A673 (cell line): ENCODE measurements around the gene FAM174B. TPM values are rescaled to one million over a fixed set of nuclear protein-coding genes. Genes with fewer than 3 reads are reported as not detected.

Experiments
- BruUV-seq: library from RNA; stranded (reverse); fragments of 400-500 nt; replicated peaks from 2 replicates; lab custom pipeline; 2021; lab: Mats Ljungman, UMichigan
- CTCF ChIA-PET: fragments of 300-600 bp; sonication (Branson Sonifier 250); formaldehyde crosslinking; loops from one replicate; lab custom pipeline; 2022; ENCODE audit warnings: antibody characterized with exemption; lab: Charles Lee
- POLR2A ChIA-PET: fragments of 300-600 bp; sonication (Branson Sonifier 250); formaldehyde crosslinking; loops from one replicate; lab custom pipeline; 2022; ENCODE audit warnings: antibody characterized with exemption; ENCODE audit not compliant: low non-redundant PET; lab: Charles Lee
- DNase-seq: peaks from one replicate; pipeline ENCODE4 v3.0.0-alpha.2; 2015; ENCODE audit warnings: low spot score
- H3K27ac ChIP-seq: fragments of 200-600 bp; sonication (generic); 2 replicates; pipeline ENCODE4 v1.5.1; 2016; ENCODE audit warnings: mixed run types, low read depth, mild to moderate bottlenecking, mixed read lengths, antibody characterized with exemption, low read length; ENCODE audit not compliant: poor library complexity, severe bottlenecking
- H3K27me3 ChIP-seq: fragments of 200-600 bp; sonication (generic); replicated peaks from 2 replicates; pipeline ENCODE4 v1.6.1; 2017; ENCODE audit warnings: mixed run types, low read depth, mild to moderate bottlenecking, mixed read lengths, antibody characterized with exemption, low read length; ENCODE audit not compliant: insufficient read depth, poor library complexity
- H3K36me3 ChIP-seq: fragments of 200-600 bp; sonication (generic); 2 replicates; pipeline ENCODE4 v1.6.1; 2016; ENCODE audit warnings: mixed run types, mild to moderate bottlenecking, mixed read lengths, antibody characterized with exemption, low read length; ENCODE audit not compliant: insufficient read depth, poor library complexity, severe bottlenecking
- H3K4me1 ChIP-seq: fragments of 200-600 bp; sonication (generic); 2 replicates; pipeline ENCODE4 v1.6.1; 2017; ENCODE audit warnings: mixed run types, mild to moderate bottlenecking, mixed read lengths, antibody characterized with exemption, low read length; ENCODE audit not compliant: insufficient read depth, poor library complexity, severe bottlenecking
- H3K4me3 ChIP-seq: fragments of 200-600 bp; sonication (generic); 2 replicates; pipeline ENCODE4 v1.5.1; 2016; ENCODE audit warnings: low read depth, mixed run types, mild to moderate bottlenecking, mixed read lengths, low read length; ENCODE audit not compliant: poor library complexity, severe bottlenecking
- H3K9me3 ChIP-seq: fragments of 200-600 bp; sonication (generic); 2 replicates; pipeline ENCODE4 v1.6.1; 2016; ENCODE audit warnings: mixed run types, low read depth, mild to moderate bottlenecking, mixed read lengths, antibody characterized with exemption, low read length; ENCODE audit not compliant: poor library complexity, severe bottlenecking
- EZH2 ChIP-seq: fragments of 200-600 bp; sonication (generic); IDR thresholded peaks from 2 replicates; pipeline ENCODE4 v1.6.1; 2017; ENCODE audit warnings: borderline replicate concordance, low read depth, mild to moderate bottlenecking, mixed read lengths, antibody characterized with exemption, low read length; ENCODE audit not compliant: poor library complexity, severe bottlenecking
- intact Hi-C: fragments of 100-400 bp; cut with micrococcal nuclease; formaldehyde crosslinking; loops from one replicate; pipeline ENCODE4 v1.10.0; 2022; ENCODE audit not compliant: unreplicated experiment
- total RNA-seq: library from RNA; stranded (reverse); gene quantifications from 2 replicates; pipeline ENCODE4 v1.2.3, GENCODE V29; 2021
- TF ChIP-seq, protein P1 (sequence below): fragments of 300-800, 200-600 bp; sonication (generic); conservative IDR thresholded peaks from 2 replicates; pipeline ENCODE4 v1.5.1; 2017; ENCODE audit warnings: low read depth, mild to moderate bottlenecking, antibody characterized with exemption, low read length, moderate library complexity, mixed read lengths

Gene FAM174B
- total RNA-seq, 1 experiment from 2014 or later: 3.7 TPM

- Histone ChIP-seq H3K27me3 (no peaks in the 10 kb centered on the region), H3K4me1 (no peaks in the 10 kb centered on the region), H3K9me3 (no peaks in the 10 kb centered on the region), H3K27ac (no peak overlapping the region), H3K4me3 (no peak overlapping the region), H3K36me3 (no peaks in the 10 kb centered on the region)
- no peak for DNase-seq
- no TSS peak for BruUV-seq
- ChIA-PET POLR2A (no interaction called here), CTCF (no interaction called here)
- intact Hi-C loops: no loop called here
- no peak for TF ChIP-seq EZH2
- TF ChIP-seq, protein P1, sequence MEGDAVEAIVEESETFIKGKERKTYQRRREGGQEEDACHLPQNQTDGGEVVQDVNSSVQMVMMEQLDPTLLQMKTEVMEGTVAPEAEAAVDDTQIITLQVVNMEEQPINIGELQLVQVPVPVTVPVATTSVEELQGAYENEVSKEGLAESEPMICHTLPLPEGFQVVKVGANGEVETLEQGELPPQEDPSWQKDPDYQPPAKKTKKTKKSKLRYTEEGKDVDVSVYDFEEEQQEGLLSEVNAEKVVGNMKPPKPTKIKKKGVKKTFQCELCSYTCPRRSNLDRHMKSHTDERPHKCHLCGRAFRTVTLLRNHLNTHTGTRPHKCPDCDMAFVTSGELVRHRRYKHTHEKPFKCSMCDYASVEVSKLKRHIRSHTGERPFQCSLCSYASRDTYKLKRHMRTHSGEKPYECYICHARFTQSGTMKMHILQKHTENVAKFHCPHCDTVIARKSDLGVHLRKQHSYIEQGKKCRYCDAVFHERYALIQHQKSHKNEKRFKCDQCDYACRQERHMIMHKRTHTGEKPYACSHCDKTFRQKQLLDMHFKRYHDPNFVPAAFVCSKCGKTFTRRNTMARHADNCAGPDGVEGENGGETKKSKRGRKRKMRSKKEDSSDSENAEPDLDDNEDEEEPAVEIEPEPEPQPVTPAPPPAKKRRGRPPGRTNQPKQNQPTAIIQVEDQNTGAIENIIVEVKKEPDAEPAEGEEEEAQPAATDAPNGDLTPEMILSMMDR: no peak
These were observed 42.7 kb downstream of the FAM174B start for GRCh38 chr15:92612891-92613290.

DNA sequence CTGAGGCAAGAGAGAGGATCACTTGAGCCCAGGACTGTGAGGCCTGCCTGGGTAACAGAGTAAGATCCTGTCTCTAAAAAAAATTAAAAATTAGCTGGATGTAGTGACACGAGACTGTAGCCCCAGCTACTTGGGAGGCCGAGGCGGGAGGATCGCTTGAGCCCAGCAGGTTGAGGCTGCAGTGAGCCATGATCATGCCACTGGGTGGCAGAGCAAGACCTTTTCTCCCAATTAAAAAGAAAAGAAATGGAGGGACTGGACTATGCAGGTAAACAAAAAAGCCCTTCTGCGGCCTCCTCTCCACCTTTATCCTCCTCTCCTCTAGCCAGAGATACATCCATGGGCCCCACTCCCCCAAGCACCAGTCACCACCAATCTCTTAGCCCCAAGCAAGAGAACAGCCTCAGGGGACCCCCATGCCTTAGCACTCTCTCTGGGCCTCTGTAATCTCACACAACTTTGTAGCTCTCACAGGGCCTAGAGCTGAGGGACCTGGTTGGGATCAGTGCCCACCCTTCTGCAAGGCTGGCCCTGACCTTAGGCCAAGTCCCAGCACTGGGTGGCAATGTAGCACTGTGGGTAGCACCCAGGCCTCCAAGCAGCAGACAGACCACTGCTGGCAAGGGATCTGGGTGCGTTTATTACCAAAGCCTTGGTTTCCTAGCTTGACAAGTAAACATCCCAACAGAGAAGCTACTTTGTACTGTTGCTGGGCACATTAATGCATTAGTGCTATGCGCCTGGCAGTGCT, 43.4 kb downstream of the FAM174B start:
- TF ChIP-seq, protein P1: no peak
- TF ChIP-seq EZH2: no peak
- no peak overlapping the region for H3K4me3 ChIP-seq
- H3K27ac ChIP-seq: no peak overlapping the region
- intact Hi-C loops: no loop called here
- H3K36me3 ChIP-seq: no peaks in the 10 kb centered on the region
- ChIA-PET POLR2A (no interaction called here), CTCF (interaction anchor here (1.1 kb wide), 1 partner anchor 103 kb away, joined by 3 read pairs; no protein-coding TSS in a partner anchor)
- BruUV-seq: no TSS peak
- DNase-seq: no peak
- no peaks in the 10 kb centered on the region for H3K27me3 ChIP-seq
- no peaks in the 10 kb centered on the region for H3K4me1 ChIP-seq
- H3K9me3 ChIP-seq: no peaks in the 10 kb centered on the region

DNA sequence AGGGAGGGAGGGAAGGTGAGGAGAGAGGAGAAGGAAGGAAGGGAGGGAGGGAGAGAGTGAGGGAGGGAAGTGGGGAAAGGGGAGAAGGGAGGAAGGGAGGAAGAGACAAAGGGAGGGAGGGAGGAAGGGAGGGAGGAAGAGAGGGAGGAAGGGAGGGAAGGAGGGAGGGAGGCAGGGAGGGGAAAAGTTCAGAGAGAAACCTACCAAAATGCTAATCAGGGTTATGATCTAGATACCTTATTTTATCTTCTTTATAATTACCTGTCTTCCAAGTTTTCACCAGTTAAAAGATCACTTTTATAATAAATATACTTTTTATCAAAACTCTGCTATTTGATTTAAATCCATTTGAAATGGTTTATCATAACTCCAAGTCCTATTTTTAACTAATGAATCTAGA, 44.4 kb downstream of the FAM174B start:
- Histone ChIP-seq H3K4me1 (no peaks in the 10 kb centered on the region), H3K4me3 (no peak overlapping the region), H3K27ac (no peak overlapping the region), H3K9me3 (no peaks in the 10 kb centered on the region), H3K36me3 (no peaks in the 10 kb centered on the region), H3K27me3 (peaks cover 2% of the 10 kb centered on the region)
- POLR2A ChIA-PET: no interaction called here
- intact Hi-C loops: no loop called here
- TF ChIP-seq, protein P1: no peak
- TF ChIP-seq EZH2: no peak
- CTCF ChIA-PET: interaction anchor here (1.1 kb wide), 1 partner anchor 104 kb away, joined by 3 read pairs; no protein-coding TSS in a partner anchor
- no peak for DNase-seq
- no TSS peak for BruUV-seq
